Lower leg skin (tissue), 3 donors: Measurements from ENCODE around the gene PPP3CB.

Experiments
- POLR2A ChIP-seq, 2 donors: fragments of 450-650 bp; IDR thresholded peaks; one replicate each; pipeline ENCODE4 v1.6.1; 2016 to 2017; ENCODE audit warnings: antibody characterized with exemption in 2 of 2, mild to moderate bottlenecking in 1 of 2, moderate library complexity in 1 of 2
- TF ChIP-seq, protein P1 (sequence below), 3 donors: fragments of 450-650 bp; IDR thresholded peaks; one replicate each; pipeline ENCODE4 v1.5.1; 2016; ENCODE audit warnings: antibody characterized with exemption in 3 of 3, mild to moderate bottlenecking in 3 of 3, moderate library complexity in 2 of 3

DNA sequence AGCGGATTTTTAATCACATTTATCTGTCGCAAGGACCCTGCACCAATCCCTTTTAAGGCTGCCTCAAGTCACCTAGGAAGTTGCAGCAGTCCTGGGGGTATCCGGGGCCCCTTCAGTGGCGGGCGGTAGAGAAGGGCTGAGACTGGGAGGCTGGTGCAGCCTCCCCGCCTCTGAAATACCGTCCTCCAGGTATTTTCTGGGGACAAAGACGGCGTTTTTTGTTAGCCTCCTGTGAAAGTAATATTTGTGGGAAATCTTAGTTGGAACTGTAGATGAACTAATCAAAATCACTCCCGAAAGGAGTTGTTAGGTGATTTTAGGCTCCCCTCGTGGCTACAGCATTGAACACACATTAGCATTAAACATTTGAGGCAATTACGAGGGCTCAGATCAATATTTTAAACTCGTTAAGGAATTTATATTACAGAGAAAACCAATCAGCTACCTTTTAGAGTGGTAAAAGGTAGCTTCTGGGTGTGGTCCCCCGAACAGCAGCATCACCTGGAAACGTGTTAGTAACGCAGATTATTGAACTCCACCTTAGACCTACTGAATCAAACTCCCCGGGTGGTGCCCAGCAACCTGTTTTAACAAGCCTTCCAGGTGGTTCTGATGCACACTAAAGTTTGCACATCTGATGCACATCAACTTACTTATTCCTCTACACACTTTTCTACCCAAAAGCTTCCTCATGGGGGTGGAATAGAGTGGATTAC is 81.4 kb downstream of the PPP3CB start:
- TF ChIP-seq, protein P1, sequence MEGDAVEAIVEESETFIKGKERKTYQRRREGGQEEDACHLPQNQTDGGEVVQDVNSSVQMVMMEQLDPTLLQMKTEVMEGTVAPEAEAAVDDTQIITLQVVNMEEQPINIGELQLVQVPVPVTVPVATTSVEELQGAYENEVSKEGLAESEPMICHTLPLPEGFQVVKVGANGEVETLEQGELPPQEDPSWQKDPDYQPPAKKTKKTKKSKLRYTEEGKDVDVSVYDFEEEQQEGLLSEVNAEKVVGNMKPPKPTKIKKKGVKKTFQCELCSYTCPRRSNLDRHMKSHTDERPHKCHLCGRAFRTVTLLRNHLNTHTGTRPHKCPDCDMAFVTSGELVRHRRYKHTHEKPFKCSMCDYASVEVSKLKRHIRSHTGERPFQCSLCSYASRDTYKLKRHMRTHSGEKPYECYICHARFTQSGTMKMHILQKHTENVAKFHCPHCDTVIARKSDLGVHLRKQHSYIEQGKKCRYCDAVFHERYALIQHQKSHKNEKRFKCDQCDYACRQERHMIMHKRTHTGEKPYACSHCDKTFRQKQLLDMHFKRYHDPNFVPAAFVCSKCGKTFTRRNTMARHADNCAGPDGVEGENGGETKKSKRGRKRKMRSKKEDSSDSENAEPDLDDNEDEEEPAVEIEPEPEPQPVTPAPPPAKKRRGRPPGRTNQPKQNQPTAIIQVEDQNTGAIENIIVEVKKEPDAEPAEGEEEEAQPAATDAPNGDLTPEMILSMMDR (IDR thresholded peaks at IDR 0.05), result no peak
- TF ChIP-seq POLR2A (IDR thresholded peaks at IDR 0.05), result no peak
